ENCODE results near the gene VILL. TPM values are rescaled to one million over a fixed set of nuclear protein-coding genes. Genes with fewer than 3 reads are reported as not detected.

The VILL gene
- polyA plus RNA-seq, 1 of the 3 experiments (the other 2 are of a cell fraction), result 8.8 TPM

DNA sequence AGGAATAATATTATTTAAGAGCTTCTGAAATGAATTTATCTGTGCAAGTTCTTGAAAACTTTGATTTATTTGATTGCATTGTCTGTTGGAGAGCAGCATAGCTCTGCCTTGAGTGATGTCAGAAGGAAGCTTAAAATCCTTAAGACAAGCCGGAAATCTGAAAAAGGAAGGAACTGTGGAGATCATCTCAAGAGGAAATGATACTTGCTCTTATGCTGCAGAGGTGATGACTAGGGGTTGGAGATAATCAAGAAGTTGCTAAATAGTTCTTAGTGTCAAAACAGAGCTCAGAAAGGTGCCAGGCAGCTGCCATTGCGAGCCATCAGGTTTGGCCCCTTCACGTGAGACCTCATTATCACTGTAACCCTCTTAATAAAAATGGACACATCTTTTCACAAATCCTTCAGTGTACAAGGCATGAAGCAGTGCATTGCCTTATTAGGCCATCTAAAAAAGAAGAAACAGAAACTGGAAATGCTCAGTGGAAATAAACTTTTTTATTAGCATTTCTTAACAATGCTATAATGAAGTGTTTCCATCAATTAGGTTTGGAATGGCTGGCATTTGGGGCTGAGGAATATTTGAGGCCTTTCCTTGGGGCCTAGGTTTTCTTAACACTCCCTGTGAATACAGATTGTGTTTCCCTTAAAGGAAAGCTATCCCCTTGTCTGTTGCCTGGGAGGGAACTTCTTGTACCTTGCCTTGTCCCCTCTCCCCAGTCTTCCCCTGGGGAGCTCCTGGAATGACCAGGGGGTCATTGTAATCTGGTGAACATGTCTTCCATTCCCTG lies 34.5 kb upstream of the VILL start:
- Histone ChIP-seq H3K36me3 (replicated peaks in 1 of 2; ENCODE audit: control insufficient read depth in 1 of 2, insufficient read depth in 2 of 2, low read length in 1 of 2) (peaks cover 11 to 24% of the 10 kb centered on the region in 2 experiments), H3K27me3 (ENCODE audit: insufficient read depth) (no peaks in the 10 kb centered on the region), H2AFZ (ENCODE audit: low read depth) (no peak overlapping the region), H3K4me1 (ENCODE audit: control insufficient read depth in 1 of 2, insufficient read depth in 2 of 2, low read depth in 1 of 2, low read length in 1 of 2) (peaks cover 0 to 5% of the 10 kb centered on the region in 2 experiments; a peak in 2 of 4 replicates), H3K27ac (ENCODE audit: low read depth in 2 of 2, low read length in 1 of 2) (no peak overlapping the region), H3K79me2 (ENCODE audit: insufficient read depth) (0 out of 2 replicates have a peak, but pooled peaks cover 5% of the 10 kb centered on the region), H3K9me3 (no peaks in the 10 kb centered on the region), H3K9ac (no peak overlapping the region), H3K4me2 (no peak overlapping the region), H3K4me3 (ENCODE audit: low read depth in 2 of 2, low read length in 1 of 2) (no peak overlapping the region), H3F3A (replicated peaks; ENCODE audit: insufficient read depth) (peaks cover under 1% of the 10 kb centered on the region), H3K9me2 (no peaks in the 10 kb centered on the region), H4K20me1 (ENCODE audit: insufficient read depth) (no peaks in the 10 kb centered on the region)
- CTCF ChIA-PET, result interaction anchor here (1.2 to 3.2 kb wide), 6 partner anchors 11 to 101 kb away, joined by 3 to 13 read pairs (median 5); no protein-coding TSS in a partner anchor
- POLR2A ChIA-PET, result no interaction called here
- DNase-seq, result no peak
- TF ChIP-seq NFIC (IDR thresholded peaks at IDR 0.05; ENCODE audit: borderline replicate concordance), result no peak
- TF ChIP-seq FOXJ3 (CRISPR knock-in tag; IDR thresholded peaks at IDR 0.05), result no peak
- no peak for TF ChIP-seq SIN3A (IDR thresholded peaks at IDR 0.05; ENCODE audit: borderline replicate concordance, low read depth, low read length)
- TF ChIP-seq, protein P1, sequence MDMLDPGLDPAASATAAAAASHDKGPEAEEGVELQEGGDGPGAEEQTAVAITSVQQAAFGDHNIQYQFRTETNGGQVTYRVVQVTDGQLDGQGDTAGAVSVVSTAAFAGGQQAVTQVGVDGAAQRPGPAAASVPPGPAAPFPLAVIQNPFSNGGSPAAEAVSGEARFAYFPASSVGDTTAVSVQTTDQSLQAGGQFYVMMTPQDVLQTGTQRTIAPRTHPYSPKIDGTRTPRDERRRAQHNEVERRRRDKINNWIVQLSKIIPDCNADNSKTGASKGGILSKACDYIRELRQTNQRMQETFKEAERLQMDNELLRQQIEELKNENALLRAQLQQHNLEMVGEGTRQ (IDR thresholded peaks at IDR 0.05; ENCODE audit: borderline replicate concordance, low read depth, low read length), result no peak
- TF ChIP-seq CHD2 (IDR thresholded peaks at IDR 0.05; ENCODE audit: low read length, partially characterized antibody), result no peak
- TF ChIP-seq, protein P2, sequence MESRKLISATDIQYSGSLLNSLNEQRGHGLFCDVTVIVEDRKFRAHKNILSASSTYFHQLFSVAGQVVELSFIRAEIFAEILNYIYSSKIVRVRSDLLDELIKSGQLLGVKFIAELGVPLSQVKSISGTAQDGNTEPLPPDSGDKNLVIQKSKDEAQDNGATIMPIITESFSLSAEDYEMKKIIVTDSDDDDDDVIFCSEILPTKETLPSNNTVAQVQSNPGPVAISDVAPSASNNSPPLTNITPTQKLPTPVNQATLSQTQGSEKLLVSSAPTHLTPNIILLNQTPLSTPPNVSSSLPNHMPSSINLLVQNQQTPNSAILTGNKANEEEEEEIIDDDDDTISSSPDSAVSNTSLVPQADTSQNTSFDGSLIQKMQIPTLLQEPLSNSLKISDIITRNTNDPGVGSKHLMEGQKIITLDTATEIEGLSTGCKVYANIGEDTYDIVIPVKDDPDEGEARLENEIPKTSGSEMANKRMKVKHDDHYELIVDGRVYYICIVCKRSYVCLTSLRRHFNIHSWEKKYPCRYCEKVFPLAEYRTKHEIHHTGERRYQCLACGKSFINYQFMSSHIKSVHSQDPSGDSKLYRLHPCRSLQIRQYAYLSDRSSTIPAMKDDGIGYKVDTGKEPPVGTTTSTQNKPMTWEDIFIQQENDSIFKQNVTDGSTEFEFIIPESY (IDR thresholded peaks at IDR 0.05; ENCODE audit: borderline replicate concordance, low read depth), result no peak
- TF ChIP-seq, protein P3, sequence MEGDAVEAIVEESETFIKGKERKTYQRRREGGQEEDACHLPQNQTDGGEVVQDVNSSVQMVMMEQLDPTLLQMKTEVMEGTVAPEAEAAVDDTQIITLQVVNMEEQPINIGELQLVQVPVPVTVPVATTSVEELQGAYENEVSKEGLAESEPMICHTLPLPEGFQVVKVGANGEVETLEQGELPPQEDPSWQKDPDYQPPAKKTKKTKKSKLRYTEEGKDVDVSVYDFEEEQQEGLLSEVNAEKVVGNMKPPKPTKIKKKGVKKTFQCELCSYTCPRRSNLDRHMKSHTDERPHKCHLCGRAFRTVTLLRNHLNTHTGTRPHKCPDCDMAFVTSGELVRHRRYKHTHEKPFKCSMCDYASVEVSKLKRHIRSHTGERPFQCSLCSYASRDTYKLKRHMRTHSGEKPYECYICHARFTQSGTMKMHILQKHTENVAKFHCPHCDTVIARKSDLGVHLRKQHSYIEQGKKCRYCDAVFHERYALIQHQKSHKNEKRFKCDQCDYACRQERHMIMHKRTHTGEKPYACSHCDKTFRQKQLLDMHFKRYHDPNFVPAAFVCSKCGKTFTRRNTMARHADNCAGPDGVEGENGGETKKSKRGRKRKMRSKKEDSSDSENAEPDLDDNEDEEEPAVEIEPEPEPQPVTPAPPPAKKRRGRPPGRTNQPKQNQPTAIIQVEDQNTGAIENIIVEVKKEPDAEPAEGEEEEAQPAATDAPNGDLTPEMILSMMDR (IDR thresholded peaks at IDR 0.05), result no peak
- TF ChIP-seq TAF1 (IDR thresholded peaks at IDR 0.05; ENCODE audit: borderline replicate concordance, low read depth, low read length), result no peak
- no peak for TF ChIP-seq NRF1 (IDR thresholded peaks at IDR 0.05; ENCODE audit: low read depth, low read length)
- no peak for TF ChIP-seq GABPA (IDR thresholded peaks at IDR 0.05; ENCODE audit: low read depth)
- TF ChIP-seq, protein P4, sequence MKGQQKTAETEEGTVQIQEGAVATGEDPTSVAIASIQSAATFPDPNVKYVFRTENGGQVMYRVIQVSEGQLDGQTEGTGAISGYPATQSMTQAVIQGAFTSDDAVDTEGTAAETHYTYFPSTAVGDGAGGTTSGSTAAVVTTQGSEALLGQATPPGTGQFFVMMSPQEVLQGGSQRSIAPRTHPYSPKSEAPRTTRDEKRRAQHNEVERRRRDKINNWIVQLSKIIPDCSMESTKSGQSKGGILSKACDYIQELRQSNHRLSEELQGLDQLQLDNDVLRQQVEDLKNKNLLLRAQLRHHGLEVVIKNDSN (IDR thresholded peaks at IDR 0.05; ENCODE audit: borderline replicate concordance, low read depth), result no peak
- TF ChIP-seq, protein P5, sequence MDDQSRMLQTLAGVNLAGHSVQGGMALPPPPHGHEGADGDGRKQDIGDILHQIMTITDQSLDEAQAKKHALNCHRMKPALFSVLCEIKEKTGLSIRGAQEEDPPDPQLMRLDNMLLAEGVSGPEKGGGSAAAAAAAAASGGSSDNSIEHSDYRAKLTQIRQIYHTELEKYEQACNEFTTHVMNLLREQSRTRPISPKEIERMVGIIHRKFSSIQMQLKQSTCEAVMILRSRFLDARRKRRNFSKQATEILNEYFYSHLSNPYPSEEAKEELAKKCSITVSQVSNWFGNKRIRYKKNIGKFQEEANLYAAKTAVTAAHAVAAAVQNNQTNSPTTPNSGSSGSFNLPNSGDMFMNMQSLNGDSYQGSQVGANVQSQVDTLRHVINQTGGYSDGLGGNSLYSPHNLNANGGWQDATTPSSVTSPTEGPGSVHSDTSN (IDR thresholded peaks at IDR 0.05), result no peak
- TF ChIP-seq, protein P6, sequence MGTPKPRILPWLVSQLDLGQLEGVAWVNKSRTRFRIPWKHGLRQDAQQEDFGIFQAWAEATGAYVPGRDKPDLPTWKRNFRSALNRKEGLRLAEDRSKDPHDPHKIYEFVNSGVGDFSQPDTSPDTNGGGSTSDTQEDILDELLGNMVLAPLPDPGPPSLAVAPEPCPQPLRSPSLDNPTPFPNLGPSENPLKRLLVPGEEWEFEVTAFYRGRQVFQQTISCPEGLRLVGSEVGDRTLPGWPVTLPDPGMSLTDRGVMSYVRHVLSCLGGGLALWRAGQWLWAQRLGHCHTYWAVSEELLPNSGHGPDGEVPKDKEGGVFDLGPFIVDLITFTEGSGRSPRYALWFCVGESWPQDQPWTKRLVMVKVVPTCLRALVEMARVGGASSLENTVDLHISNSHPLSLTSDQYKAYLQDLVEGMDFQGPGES (IDR thresholded peaks at IDR 0.05; ENCODE audit: low read depth, low read length), result no peak
- TF ChIP-seq POLR2AphosphoS5 (IDR thresholded peaks at IDR 0.05; ENCODE audit: low read depth, low read length), result no peak
- no peak for TF ChIP-seq GATA2 (CRISPR knock-in tag; IDR thresholded peaks at IDR 0.05)
- TF ChIP-seq TCF12 (IDR thresholded peaks at IDR 0.05), result no peak
- TF ChIP-seq, protein P7, sequence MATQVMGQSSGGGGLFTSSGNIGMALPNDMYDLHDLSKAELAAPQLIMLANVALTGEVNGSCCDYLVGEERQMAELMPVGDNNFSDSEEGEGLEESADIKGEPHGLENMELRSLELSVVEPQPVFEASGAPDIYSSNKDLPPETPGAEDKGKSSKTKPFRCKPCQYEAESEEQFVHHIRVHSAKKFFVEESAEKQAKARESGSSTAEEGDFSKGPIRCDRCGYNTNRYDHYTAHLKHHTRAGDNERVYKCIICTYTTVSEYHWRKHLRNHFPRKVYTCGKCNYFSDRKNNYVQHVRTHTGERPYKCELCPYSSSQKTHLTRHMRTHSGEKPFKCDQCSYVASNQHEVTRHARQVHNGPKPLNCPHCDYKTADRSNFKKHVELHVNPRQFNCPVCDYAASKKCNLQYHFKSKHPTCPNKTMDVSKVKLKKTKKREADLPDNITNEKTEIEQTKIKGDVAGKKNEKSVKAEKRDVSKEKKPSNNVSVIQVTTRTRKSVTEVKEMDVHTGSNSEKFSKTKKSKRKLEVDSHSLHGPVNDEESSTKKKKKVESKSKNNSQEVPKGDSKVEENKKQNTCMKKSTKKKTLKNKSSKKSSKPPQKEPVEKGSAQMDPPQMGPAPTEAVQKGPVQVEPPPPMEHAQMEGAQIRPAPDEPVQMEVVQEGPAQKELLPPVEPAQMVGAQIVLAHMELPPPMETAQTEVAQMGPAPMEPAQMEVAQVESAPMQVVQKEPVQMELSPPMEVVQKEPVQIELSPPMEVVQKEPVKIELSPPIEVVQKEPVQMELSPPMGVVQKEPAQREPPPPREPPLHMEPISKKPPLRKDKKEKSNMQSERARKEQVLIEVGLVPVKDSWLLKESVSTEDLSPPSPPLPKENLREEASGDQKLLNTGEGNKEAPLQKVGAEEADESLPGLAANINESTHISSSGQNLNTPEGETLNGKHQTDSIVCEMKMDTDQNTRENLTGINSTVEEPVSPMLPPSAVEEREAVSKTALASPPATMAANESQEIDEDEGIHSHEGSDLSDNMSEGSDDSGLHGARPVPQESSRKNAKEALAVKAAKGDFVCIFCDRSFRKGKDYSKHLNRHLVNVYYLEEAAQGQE (IDR thresholded peaks at IDR 0.05; ENCODE audit: low read depth, low read length), result no peak
- WGBS (ENCODE audit: low lambda C conversion rate), result 98% methylated on average over 3 of the region's 3 CpGs

All from SK-N-SH (cell line).